Gastroesophageal sphincter (tissue), 4 donors: ENCODE results near the gene FCGBP. TPM values are rescaled to one million over a fixed set of nuclear protein-coding genes. Genes with fewer than 3 reads are reported as not detected.

ENCODE experiments used
- ATAC-seq: fragments of 150-250 bp; one replicate; pipeline ENCODE4 v1.9.1; 2016; ENCODE audit warnings: mild to moderate bottlenecking, moderate library complexity
- H3K27ac ChIP-seq, 4 donors: fragments of 200-600 bp; sonication (generic) in 3 of 4; 1 replicate in 3 of 4; 2 replicates in 1 of 4; pipeline ENCODE4 v1.5.1; 2016 to 2019
- H3K27me3 ChIP-seq: fragments of 200-600 bp; sonication (generic); one replicate; pipeline ENCODE4 v1.5.1; 2019
- H3K36me3 ChIP-seq, 2 donors: fragments of 200-600 bp; sonication (generic); one replicate each; pipeline ENCODE4 v1.5.1; 2019; ENCODE audit warnings: control low read depth in 1 of 2
- H3K4me1 ChIP-seq, 3 donors: fragments of 200-600 bp; sonication (generic); 1 replicate in 2 of 3; 2 replicates in 1 of 3; pipeline ENCODE4 v1.5.1; 2016 to 2019; ENCODE audit warnings: control low read depth in 2 of 3
- H3K4me3 ChIP-seq, 2 donors: fragments of 200-600 bp; sonication (generic); one replicate each; pipeline ENCODE4 v1.5.1; 2019; ENCODE audit warnings: mild to moderate bottlenecking in 1 of 2, moderate library complexity in 1 of 2
- H3K9me3 ChIP-seq, 3 donors: fragments of 200-600 bp; sonication (generic); one replicate each; pipeline ENCODE4 v1.5.1; 2017 to 2019; ENCODE audit warnings: control low read depth in 2 of 3
- EP300 ChIP-seq: sonication (generic); formaldehyde crosslinking; IDR thresholded peaks from one replicate; pipeline ENCODE4 v1.6.1; 2017; ENCODE audit warnings: antibody characterized with exemption, mild to moderate bottlenecking
- POLR2A ChIP-seq, 2 donors: fragments of 450-650 bp; IDR thresholded peaks; one replicate each; pipeline ENCODE4 v1.6.1; 2017; ENCODE audit warnings: antibody characterized with exemption in 2 of 2, mild to moderate bottlenecking in 2 of 2, moderate library complexity in 1 of 2
- POLR2AphosphoS5 ChIP-seq: sonication (generic); formaldehyde crosslinking; IDR thresholded peaks from one replicate; pipeline ENCODE4 v1.6.1; 2017; ENCODE audit warnings: antibody characterized with exemption
- WGBS, 2 donors: methylation state at CpG; one replicate each; pipeline ENCODE4 v1.1.5; 2018; ENCODE audit warnings: low coverage in 1 of 2; 5-methylcytosine and 5-hydroxymethylcytosine counted together
- total RNA-seq, 4 donors: library from RNA; depleted of rRNA; stranded (reverse); fragments of >200 nt; gene quantifications; one replicate each; pipeline ENCODE4 v1.1.0, GENCODE V29; 2016
- TF ChIP-seq, protein P1 (sequence below), 4 experiments: fragments of 200-600 bp in 2 of 4; fragments of 450-650 bp in 2 of 4; sonication (generic) in 1 of 4; IDR thresholded peaks; one replicate each; pipeline ENCODE4 v1.5.1; 2017 to 2019; ENCODE audit warnings: antibody characterized with exemption in 4 of 4, mild to moderate bottlenecking in 2 of 4, moderate library complexity in 2 of 4

The FCGBP gene
- total RNA-seq, 4 donors from 2014 or later = 0.31 to 69.1 (median 8.2) TPM

DNA sequence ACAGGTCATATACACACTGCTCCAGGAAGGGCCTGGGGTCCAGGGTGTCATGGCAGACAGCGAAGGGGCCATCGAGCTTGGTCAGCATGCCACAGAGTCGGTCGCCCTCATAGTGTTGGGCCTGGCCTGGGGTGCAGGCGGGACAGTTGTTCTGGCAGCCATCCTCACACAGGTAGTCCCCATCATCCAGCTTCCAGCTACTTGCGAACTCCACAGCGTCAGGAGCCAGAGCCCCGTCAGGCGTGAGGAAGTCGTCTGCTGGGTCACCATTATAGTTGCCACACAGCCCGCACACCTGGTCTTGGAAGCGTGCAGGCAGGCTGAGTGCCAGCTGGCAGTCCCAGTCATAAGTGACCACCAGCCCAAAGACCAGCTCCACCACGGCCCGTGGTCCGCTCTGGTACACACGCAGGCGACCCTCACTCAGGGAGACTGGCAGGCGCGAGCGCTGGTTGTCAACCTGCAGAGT is 16.2 kb downstream of the FCGBP start:
- Histone ChIP-seq H3K4me3 (no peak overlapping the region), H3K9me3 (peaks cover 0 to 3% (median 0%) of the 10 kb centered on the region in 3 donors), H3K4me1 (no peaks in the 10 kb centered on the region), H3K27ac (no peak overlapping the region), H3K36me3 (no peaks in the 10 kb centered on the region), H3K27me3 (peaks cover 41% of the 10 kb centered on the region)
- TF ChIP-seq EP300 (no peak), POLR2AphosphoS5 (no peak), POLR2A (IDR thresholded peaks at IDR 0.05) (no peak)
- TF ChIP-seq, protein P1, sequence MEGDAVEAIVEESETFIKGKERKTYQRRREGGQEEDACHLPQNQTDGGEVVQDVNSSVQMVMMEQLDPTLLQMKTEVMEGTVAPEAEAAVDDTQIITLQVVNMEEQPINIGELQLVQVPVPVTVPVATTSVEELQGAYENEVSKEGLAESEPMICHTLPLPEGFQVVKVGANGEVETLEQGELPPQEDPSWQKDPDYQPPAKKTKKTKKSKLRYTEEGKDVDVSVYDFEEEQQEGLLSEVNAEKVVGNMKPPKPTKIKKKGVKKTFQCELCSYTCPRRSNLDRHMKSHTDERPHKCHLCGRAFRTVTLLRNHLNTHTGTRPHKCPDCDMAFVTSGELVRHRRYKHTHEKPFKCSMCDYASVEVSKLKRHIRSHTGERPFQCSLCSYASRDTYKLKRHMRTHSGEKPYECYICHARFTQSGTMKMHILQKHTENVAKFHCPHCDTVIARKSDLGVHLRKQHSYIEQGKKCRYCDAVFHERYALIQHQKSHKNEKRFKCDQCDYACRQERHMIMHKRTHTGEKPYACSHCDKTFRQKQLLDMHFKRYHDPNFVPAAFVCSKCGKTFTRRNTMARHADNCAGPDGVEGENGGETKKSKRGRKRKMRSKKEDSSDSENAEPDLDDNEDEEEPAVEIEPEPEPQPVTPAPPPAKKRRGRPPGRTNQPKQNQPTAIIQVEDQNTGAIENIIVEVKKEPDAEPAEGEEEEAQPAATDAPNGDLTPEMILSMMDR (IDR thresholded peaks at IDR 0.05) = no peak
- ATAC-seq = no peak
- WGBS, 2 donors = 93 to 100% methylated on average over 4 to 7 of the region's 20 CpGs

DNA sequence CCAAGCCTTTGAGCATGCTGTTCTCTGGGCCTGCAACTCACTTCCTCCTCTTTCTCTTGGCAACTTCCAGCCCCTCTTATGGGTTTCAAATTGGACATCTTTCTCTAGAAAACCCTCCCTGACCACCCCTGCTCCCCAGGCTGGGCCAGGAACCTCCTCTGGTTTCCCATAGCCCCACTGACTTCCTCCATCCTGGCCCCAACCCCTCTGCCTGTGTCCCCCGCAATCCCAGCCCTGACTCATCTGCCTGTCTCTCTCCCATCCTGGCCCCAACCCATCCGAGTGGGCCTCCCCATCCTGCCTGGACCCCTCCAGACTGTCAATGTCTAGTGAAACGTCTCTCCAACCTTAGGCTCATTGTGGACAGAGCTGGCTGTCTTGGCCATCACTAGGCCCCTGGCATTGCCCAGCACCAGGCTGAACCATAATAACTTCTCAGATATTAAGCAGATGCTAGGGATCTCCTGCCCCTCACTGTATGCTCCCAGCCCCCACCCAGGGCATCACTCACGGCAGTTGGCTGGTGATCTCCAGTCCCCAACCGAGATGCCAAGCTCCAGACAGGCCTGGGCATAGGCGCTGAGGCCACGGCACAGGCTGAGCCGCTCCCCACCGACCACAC is 16.8 kb downstream of the FCGBP start:
- Histone ChIP-seq H3K9me3 (peaks cover 0 to 3% (median 0%) of the 10 kb centered on the region in 3 donors), H3K36me3 (no peaks in the 10 kb centered on the region)
- WGBS, 2 donors = 70 to 80% methylated on average over 1 to 4 of the region's 9 CpGs

DNA sequence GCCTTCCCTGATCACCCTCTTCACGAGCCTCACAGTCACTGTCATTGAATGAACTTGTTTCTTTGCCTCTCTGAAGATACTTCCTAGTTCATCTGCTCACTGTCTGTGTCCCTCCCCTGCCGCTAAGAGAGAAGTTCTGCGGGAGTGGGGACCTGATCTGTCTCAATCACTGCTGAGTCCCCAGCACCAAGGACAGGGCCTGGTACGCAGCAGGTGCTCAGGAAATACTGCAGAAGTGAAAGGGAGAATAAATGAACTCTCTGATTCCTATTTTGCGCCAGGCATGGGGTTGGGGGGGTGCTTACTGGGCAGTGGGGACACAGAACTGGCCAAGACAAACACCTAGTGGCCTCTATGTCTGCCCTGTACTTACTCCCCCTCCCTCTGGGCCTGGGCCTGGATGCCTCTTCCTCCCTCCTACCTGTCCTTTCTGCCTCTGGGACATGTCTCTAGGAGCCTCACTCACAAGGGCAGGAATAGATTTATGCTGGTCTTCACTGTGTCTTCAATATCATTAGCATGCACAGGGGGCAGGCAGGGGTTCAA is 17.5 kb downstream of the FCGBP start:
- ATAC-seq = no peak
- TF ChIP-seq EP300 (no peak), POLR2A (IDR thresholded peaks at IDR 0.05) (no peak), POLR2AphosphoS5 (no peak)
- TF ChIP-seq, protein P1 (IDR thresholded peaks at IDR 0.05) = no peak
- no peaks in the 10 kb centered on the region for H3K36me3 ChIP-seq
- H3K27me3 ChIP-seq = peaks cover 44% of the 10 kb centered on the region
- H3K4me3 ChIP-seq = no peak overlapping the region
- H3K4me1 ChIP-seq = no peaks in the 10 kb centered on the region
- H3K9me3 ChIP-seq = peaks cover 0 to 3% (median 0%) of the 10 kb centered on the region in 3 donors
- H3K27ac ChIP-seq = no peak overlapping the region
- 55 to 60% methylated on average over 1 to 5 of the region's 5 CpGs for WGBS, 2 donors

More for the DNA sequence above, 16.8 kb downstream of the FCGBP start:
- no peak for ATAC-seq
- TF ChIP-seq EP300 (no peak), POLR2A (IDR thresholded peaks at IDR 0.05) (no peak), POLR2AphosphoS5 (no peak)
- TF ChIP-seq, protein P1 (IDR thresholded peaks at IDR 0.05) = no peak
- no peak overlapping the region for H3K4me3 ChIP-seq
- no peaks in the 10 kb centered on the region for H3K4me1 ChIP-seq
- H3K27ac ChIP-seq = no peak overlapping the region
- H3K27me3 ChIP-seq = peaks cover 44% of the 10 kb centered on the region

DNA sequence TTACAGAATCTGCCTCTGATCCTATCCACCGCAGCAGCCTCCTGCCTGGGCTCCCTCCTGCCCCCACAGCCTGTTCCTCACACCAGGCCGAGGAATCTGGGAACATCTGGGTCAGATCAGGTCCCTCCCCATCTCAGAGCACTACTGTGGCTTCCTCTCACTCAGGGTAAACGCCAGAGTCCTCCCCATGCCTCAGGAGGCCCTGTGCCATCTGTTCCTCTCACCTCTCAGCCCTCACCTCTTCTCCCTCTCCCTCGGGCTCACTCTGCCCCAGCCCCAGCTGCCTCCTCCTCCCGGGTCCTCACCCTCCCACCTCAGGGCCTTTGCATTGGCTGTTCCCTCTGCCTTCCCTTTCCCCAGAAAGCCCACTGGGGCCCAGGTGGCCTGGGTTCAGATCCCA is 18.2 kb downstream of the FCGBP start:
- TF ChIP-seq, protein P1 (IDR thresholded peaks at IDR 0.05) = no peak
- TF ChIP-seq EP300 = no peak
- no peak for TF ChIP-seq POLR2AphosphoS5
- TF ChIP-seq POLR2A (IDR thresholded peaks at IDR 0.05) = no peak
- ATAC-seq = no peak
- peaks cover 0 to 3% (median 0%) of the 10 kb centered on the region in 3 donors for H3K9me3 ChIP-seq
- 30 to 48% methylated on average over 3 to 4 of the region's 5 CpGs for WGBS, 2 donors
- H3K4me3 ChIP-seq = no peak overlapping the region
- no peaks in the 10 kb centered on the region for H3K36me3 ChIP-seq
- no peaks in the 10 kb centered on the region for H3K4me1 ChIP-seq
- peaks cover 44% of the 10 kb centered on the region for H3K27me3 ChIP-seq
- H3K27ac ChIP-seq = no peak overlapping the region

DNA sequence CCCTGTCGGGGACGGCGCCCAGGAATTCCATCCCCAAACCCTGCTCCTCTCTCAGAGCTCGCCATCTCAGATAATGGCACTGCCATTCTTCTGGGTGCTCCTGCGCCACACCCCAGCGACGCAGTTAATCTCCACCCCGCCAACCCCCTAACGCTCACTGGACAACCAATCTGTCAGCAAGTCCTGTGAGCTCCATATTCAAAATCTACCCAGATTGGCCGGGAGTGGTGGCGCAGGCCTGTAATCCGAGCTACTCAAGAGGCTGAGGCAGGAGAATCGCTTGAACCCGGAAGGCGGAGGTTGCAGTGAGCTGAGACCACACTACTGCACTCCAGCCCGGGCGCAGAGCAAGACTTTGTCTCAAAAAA is 18.6 kb downstream of the FCGBP start:
- Histone ChIP-seq H3K9me3 (peaks cover 0 to 3% (median 0%) of the 10 kb centered on the region in 3 donors), H3K4me1 (no peaks in the 10 kb centered on the region), H3K4me3 (no peak overlapping the region), H3K27me3 (peaks cover 44% of the 10 kb centered on the region), H3K27ac (no peak overlapping the region), H3K36me3 (no peaks in the 10 kb centered on the region)
- no peak for ATAC-seq
- TF ChIP-seq POLR2AphosphoS5 = no peak
- no peak for TF ChIP-seq EP300
- TF ChIP-seq, protein P1 (IDR thresholded peaks at IDR 0.05) = no peak
- TF ChIP-seq POLR2A (IDR thresholded peaks at IDR 0.05) = no peak
- 82 to 90% methylated on average over 2 to 9 of the region's 17 CpGs for WGBS, 2 donors
